DMS79 (cell line): ENCODE data around the gene GLP1R.

Experiments
- DNase-seq: peaks from one replicate; lab custom pipeline; 2025; lab: John Stamatoyannopoulos, UW

The GLP1R gene

DNA sequence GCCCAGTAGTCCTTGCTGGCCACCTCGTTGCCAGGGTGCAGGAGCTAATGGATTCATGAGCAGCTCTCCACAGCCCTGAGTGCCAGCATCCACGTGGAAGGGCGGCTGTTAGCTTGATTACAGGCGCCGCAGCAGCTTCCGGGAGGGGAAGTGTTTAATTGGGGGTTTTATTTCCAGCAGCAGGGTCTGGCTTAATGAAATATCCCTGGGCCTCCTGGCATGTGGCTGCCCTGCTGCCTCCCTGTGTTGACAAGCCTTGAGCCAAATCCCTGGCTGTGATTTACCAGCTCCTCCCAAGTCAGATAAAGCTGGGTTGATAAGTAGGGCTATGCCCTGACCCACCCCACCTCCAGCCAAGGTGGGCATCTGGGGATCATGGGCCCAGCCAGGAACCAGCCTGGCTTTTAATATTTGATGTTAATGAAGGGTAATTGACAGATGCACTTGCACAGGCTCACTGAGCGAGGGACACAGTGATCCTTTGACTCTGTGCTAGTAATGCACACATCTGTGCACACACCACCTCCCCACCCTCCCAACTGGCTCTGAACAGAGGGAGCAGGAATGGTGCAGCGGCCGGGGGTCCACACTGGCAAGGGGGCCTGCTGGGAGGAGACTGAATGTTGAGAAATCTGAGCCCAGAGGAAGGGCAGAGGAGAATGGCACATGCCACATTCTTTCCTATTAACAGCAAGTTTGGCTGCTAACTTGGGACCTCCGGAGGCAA is 13.6 kb downstream of the GLP1R start:
- DNase-seq, result no peak

DNA sequence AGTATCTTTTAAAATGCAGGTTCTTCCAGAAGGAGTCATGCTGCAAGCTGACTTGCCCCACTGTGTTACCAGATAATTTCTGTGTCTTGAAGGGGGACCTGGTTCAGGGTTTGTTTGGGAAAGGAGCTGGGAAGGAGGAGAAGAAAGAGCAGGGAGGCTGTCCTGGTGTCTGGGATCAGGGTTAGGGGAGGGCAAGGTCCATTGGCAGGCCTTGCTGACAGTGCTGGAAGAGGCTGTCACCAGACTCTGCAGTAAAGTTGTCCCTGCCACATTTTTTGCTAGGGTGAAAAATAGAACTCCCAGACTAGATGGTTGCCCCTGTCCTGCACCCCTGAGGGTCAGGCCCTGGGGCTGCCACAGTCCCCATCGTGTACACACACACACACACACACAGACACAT is 14.9 kb downstream of the GLP1R start:
- no peak for DNase-seq

DNA sequence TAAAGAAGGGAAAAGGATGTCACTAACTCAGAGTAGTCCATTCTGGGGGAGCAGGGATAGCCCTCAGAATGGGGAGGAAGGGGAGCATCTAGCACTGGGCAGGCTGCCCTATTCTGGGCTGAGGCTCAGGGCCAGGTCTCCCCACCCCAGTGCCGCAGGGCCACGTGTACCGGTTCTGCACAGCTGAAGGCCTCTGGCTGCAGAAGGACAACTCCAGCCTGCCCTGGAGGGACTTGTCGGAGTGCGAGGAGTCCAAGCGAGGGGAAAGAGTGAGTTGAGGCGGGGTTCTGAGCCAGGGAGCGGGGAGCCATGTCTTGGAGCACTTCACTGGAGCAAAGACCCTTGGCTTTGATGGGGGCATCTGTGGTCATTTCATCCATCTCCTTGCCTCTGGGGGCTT is 17.0 kb downstream of the GLP1R start:
- DNase-seq, result no peak

DNA sequence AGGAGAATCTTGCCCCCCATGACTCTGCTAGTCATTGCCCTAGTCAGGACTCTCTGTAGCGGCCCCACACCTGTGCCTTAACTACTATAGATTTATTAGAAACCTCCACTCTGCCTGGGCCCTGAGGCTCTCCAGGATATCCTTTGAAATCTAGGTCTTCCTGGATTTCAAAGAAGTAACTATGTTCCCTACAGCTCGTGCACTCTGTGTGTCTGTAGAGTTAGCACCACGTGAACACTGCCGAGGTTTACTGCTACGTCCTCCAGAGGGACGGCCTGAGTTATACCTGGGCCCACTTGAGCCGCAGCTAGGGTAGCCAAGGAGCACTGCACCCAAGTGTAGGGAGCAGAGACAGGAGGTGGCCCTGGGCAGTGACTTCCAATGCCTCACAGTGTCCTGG is 19.8 kb downstream of the GLP1R start:
- DNase-seq, result no peak

DNA sequence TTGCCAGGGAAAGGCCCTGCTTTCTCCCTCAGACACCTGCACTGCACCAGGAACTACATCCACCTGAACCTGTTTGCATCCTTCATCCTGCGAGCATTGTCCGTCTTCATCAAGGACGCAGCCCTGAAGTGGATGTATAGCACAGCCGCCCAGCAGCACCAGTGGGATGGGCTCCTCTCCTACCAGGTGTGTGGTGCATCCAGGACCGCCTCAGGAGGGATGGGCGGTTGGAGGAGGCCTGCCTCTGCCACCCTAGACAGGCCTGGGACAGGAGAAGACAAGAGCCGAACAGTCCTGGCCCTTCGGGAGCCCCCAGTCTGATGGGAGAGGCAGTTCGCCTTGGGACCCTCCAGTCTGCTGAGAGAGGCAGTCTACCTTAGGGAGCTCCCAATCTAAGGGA is 24.2 kb downstream of the GLP1R start:
- no peak for DNase-seq

DNA sequence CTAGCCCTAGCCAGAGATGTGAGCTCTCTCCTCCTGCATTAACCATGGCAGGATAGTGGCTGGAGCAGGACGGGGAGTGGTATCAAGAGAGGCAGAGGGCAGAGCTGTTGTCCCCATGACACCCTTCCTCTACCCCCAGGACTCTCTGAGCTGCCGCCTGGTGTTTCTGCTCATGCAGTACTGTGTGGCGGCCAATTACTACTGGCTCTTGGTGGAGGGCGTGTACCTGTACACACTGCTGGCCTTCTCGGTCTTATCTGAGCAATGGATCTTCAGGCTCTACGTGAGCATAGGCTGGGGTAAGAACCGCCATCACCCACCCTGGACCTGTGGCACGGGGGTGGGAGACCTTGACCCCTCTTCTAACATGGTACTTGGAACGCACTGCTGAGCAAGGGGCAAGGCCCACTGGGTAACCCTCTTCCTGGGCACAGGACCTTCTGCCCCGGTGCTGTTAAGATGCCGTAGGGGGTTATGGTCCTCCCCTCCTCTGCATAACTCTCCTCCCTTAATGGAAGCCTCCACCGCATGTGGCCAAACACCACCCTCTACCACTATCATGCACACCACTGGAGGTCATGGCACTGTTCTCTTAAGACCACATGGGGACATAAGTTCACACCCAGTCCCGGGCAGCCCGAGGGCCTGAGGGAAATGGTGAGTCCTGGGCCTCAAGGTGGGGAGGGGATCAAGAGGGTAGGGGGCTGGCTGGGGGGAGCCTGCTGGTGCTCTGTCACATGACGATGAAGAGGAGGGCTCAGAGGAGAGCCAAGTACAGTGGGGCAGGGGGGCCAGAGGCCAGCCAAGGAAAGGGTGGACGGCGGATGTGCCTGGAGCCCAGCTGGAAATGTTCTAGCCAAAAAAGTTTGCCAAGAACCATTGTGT is 25.1 kb downstream of the GLP1R start:
- no peak for DNase-seq

DNA sequence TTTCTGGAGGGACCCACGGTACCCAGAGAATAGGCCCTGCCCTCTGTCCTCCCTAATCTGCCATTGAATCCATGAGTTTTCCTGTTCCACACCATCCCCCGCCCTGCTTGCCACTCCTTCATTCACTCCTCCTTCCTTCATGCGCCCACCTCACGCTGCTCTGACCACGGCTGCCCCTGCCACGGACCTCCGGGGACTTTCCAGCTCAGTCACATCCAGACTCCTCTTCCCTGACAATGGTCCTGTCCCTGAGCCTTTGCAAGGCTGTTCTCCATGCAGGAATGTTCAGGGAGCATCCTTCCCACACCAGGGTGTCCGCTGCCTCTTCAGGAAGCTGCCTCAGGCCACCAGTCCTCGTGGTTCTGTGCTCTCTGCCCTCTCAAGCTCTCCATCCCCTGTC is 25.9 kb downstream of the GLP1R start:
- no peak for DNase-seq

DNA sequence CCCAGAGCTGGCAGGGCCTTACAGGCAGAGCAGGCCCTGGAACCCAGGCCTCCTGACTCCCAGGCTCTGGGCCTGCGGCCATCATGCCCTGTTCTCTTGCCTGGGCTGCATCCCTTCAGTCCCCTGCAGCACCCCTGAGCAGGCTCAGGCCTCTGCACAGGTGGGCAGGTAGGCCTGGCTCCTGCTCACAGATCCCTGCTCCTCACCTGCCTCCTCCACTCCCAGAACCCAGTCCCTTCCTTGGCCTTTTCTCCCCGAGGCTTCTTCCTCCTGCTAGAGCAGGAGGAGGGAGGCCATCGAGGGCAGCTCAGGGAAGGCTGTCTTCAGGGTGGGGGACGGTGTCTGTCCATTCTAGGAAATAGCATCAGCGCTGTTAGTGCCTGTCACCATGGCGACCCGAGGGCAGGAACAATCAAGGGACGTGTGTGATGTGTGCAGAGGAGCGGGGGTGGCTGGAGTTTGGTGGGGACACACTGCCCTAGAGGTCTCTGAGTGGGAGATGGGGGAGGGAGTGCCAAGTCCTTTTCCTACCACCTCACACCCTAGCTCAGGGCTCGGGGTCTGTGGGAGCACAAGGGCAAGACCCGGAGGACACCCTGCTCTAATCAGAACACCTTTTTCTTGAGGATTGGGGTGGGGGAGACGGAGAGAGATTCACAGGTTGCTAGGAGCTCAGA is 26.6 kb downstream of the GLP1R start:
- no peak for DNase-seq

DNA sequence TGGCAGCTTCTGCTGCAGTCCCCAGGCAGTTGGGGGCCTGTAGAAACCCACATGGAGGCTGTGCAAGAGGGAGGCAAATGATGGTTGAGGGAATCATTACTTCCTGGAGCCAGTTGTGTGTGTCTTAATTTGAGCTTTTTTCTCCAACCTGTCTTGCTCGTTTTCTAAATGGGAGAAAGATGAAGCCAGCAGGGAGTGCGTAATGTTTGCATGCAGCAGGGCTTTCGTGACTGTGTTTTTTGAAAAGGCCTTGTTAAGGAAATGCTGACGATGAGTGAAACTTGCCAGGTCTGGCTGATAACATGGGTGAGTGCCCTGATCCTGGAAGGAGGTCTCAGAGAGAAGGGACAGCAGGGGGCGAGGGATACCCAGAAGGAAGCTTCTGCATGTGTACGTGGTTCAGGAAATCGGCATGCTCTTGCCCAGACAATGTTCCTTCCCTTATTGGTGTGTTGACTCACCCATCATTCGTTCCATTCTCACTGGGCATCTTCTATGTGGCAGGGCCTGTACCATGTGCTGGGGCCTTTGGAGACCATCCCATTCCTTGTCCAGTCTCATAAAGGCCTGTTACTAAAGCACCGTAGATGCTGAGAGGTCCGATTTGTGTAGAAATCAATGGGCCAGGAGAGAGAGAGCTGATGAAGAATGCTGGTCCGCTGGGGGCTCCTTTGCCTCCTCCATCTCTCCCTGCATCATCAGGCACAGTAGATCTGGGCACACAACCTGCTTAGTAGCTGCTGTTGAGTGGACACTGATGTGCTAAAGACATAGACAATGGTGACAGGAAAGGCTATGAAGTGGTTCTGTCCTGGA is 27.4 kb downstream of the GLP1R start:
- DNase-seq, result no peak

DNA sequence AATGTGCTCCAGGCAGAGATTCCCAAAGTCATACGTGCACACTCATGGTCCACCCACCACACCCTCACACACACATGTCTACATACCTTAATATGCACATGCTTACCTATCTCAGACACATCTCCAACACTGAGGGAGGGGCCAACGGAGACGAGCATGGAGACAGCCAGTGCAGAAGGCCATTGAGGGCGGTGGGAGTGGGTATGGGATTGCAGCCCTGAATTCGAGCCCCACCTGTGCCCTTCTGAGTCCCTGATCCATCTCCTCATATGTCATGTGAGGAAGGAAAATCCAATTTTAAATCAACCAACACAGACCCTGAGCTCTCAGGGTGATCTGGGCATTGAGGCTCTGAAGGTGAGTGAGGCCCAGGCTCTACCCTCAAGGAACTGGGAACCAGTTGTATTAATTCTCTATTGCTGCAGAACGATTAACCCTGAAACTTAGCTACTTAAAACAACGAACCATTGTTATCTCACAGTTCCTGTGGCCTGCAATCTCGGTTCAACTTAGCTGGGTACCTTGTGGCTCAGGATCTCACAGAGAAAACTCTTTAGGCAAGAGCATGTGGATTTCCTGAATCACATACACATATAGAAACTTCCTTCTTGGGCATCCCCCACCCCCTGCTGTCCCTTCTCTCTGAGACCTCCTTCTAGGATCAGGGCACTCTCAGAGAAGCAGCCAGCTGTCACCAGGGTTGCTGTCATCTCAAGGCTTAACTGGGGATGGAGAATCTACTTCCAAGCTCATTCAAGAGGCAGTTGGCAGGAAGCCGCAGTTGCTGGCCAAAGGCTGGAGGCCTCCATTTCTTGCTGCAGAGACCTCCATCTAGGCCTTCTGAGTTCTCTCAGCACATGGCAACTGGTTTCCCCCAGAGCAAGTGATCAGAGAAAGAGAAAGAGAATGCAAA is 28.3 kb downstream of the GLP1R start:
- DNase-seq, result no peak

DNA sequence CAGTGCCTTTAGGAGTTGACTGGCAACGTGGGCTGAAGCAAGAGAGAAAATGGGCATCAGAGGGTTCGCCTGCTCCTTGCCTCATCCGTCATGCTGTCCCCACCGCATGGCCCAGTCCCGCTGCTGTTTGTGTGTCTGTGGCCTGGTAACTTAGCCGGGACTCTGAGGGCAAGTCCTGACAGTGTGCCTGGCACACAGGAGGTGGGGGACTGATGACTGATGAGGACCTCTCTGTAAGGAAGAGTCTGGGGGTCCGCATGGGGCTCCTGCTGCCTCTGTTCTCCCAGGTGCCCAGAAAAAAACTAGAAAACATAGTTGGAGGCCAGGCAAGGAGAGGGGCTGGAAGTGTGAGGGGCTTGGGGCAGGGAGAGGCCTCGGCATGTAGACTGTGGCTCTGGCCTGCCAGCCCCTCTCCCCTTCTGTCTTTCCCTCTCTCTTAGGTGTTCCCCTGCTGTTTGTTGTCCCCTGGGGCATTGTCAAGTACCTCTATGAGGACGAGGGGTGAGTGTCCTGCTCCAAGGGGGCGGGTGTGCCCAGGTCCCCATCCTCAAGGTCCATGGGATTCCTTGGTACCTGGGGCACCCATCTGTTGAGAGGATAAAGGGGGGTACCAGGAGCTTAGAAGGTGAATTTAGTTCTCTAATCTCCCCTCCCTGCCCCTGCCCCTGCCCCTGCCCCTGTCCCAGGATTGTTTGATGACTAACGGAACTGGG is 29.5 kb downstream of the GLP1R start:
- DNase-seq, result no peak

DNA sequence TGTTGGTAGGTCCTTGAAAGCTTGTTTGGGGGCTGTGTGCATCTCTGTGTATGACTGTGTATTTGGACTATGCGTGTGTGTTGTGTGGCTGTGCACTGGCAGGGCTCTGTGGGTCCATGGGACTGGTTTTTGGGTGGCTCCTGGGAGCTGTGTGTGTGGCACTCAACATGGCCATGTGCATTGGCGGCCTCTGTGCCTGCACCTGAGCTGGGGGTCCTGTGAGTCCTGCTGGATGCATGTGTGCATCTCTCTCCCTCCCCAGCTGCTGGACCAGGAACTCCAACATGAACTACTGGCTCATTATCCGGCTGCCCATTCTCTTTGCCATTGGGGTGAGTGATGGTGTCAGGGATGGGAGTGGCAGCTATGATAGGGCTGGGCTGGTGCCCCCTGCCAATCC is 30.1 kb downstream of the GLP1R start:
- no peak for DNase-seq

DNA sequence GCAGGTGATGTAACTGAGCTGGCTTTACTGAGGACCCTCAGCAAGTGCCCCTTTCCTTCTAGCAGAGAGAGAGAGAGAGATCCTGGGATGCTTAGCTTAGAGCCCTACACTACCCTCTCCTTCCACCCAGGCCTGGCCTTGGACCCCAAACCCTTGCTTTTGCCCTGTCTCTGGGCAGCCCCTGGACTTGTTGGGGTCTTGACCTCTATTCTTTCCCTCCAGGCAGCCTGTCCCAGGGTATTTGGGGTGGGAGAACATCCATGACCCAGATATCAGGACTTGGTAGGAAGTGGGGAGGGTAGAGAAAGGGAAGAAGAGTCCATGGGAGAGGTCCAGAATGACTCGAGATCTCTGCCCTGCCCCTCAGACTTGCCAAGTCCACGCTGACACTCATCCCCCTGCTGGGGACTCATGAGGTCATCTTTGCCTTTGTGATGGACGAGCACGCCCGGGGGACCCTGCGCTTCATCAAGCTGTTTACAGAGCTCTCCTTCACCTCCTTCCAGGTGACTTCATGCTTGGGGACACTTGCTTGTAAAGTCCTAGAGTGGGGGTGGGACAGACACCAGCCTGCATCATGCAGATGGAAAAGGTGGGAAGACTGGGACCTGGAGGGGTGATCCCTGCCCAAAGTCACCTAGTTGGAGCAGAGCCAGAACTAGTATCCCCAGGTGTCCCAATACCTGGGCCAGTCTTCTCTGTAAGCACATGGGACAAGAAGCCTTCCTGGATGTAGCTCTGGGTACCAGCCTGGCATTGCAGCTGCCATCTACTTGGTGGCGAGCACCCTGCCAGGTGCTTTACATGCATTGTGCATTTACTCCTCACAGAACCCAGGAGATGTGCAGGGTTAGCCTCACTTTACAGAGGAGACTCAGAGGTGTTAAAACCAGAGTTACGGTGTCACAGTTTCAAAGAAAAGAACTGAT is 30.9 kb downstream of the GLP1R start:
- DNase-seq, result no peak

DNA sequence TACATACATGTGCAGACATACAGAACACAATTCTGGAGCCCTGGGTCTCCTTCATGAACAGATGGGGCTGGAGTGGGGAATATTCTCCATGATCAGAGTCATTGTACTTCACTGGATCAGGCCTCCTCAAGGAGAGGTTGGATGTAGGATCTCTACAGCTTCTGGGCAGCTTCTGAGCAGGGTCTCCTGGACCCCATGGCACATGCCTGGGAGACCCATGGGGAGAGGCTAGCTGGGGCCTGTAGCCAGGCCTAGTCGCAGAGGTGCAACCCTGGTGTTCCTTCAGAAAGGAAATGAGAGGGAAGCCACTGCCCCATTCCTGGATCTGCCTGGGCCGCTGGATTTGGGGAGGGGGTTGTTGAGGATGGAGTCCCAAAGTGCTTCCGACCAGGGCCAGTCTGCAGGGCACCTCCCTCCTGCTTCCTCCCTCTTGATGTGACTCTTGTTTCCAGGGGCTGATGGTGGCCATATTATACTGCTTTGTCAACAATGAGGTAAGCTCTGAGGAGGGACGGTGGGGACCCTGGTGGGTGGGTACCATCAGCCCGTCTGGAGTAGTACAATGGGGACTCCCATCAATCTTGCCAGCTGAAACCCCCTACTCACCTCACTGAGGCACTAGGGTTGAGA is 31.8 kb downstream of the GLP1R start:
- DNase-seq, result no peak

DNA sequence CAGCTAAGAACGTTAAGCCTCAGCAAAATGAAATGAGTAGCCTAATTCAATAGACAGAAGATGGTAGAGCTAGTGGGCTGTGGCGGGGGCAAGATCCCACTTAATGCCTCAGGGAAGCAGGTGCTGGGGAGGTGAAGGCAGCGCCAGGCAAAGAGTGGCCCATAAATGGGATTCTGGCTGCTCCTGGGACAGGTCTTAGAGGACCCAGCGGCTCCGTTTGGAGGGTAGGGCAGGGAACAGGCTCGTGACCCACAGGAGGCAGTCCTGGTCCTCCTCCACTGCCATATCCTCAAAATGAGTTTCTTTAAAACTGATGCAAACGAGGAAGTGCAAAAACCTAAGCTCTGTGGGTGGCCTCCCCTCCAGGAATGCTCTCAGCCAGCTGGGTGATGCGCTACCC is 33.7 kb downstream of the GLP1R start:
- DNase-seq, result no peak

DNA sequence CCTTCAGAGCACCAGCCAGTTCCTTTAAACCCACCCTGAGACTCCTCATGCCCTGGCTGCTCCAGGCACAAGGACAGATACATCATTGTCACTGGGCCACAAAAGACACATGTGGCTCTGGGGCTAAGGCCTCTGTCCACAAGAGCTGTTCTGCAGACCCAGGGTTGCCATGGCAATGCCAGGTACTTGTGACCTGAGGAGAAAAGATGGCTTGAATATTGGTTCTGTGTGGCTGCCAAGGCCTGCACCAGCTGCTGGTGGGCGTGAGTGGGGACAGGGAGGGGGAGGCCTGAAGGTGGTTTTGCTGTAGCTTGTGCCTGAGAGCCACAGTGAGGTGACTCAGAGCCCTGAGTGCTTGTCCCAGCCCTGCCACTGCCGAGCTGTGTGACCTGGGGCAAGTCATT is 34.7 kb downstream of the GLP1R start:
- peak; percentile 86 for DNase-seq

DNA sequence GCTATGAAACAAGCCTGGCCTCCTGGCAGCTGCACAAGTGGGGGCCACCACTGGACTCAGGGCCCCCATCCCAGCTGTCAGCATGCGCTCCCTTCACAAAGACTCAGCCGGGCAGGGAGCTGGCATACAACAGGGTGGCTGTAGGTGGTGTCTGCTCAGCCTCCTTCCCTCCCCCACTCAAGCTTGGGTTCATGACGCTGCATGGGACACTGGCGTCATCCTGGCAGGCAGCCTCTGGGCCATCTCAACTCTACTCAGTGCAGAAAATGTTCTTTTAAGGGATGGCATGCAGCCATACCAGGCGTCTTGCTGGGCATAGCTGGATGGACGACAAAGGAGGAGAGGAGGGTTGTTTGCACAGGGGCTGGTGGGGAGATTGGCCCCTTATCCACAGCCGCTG is 35.9 kb downstream of the GLP1R start:
- no peak for DNase-seq

DNA sequence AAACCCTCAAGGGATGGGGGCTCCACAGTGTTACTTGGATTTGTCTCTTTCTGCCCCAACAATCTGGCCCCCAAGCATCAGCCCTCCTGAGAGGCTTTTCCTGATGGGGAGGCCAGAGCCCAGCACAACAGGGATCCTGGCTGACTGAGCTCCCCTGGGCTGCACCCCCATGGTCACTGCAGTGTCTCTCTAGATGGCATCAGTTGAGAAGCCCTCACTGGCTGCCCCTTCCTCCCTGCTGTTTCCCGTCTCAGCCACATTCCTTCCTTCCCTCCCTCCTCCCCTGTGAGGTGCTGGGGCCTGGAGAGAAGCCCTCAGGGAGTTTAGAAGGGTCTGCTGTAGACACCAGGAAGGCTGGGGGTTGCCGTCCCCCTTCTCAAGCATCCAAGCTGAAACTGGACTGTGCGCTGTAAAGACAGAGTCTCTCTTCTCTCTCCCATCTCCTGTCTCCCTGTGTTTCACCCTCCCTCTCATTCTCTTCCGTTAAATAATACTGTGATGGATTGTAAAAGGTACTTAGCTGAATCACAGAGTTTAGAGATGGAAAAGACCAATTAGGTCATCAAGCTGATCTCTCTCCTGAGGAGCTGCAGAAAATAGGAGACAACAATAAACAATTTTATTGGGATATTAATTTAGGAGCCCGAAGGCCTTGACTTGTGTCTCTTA is 36.7 kb downstream of the GLP1R start:
- DNase-seq, result no peak
